ENCODE data around the gene HSPB9.

GRCh38 chr17:42090964-42091790 is 31.4 kb upstream of the HSPB9 start:
- no peak for TF ChIP-seq CTCF (IDR thresholded peaks at IDR 0.05)
- TF ChIP-seq EZH2phosphoT487 (IDR thresholded peaks at IDR 0.05) = no peak
